Measurements from ENCODE around the gene NOTCH1.

NOTCH1 gene

GRCh38 chr9:136497916-136498695 lies 47.7 kb downstream of the NOTCH1 start:
- no peak for DNase-seq

- DNase-seq, result no peak
Measured at GRCh38 chr9:136496801-136497620, 48.8 kb downstream of the NOTCH1 start.

GRCh38 chr9:136496181-136496580 lies 49.7 kb downstream of the NOTCH1 start:
- no peak for DNase-seq

- no peak for DNase-seq
Measured at GRCh38 chr9:136495238-136495800, 50.5 kb downstream of the NOTCH1 start.

GRCh38 chr9:136494531-136495215 lies 51.2 kb downstream of the NOTCH1 start:
- DNase-seq, result no peak

- no peak for DNase-seq
Measured at GRCh38 chr9:136494012-136494411, 51.8 kb downstream of the NOTCH1 start.

- no peak for DNase-seq
Measured at GRCh38 chr9:136493567-136493971, 52.3 kb downstream of the NOTCH1 start.

- DNase-seq, result no peak
Measured at GRCh38 chr9:136492978-136493522, 52.8 kb downstream of the NOTCH1 start.

GRCh38 chr9:136489731-136490130 lies 56.1 kb downstream of the NOTCH1 start:
- DNase-seq, result no peak

GRCh38 chr9:136488247-136489214 lies 57.3 kb downstream of the NOTCH1 start:
- peak; percentile 40 for DNase-seq

- DNase-seq, result no peak
Measured at GRCh38 chr9:136487672-136488071, 58.2 kb downstream of the NOTCH1 start.

GRCh38 chr9:136486823-136487620 lies 58.8 kb downstream of the NOTCH1 start:
- no peak for DNase-seq

GRCh38 chr9:136486131-136486530 lies 59.7 kb downstream of the NOTCH1 start:
- DNase-seq, result no peak

GRCh38 chr9:136485049-136486045 lies 60.5 kb downstream of the NOTCH1 start:
- peak; percentile 69 for DNase-seq

- DNase-seq, result no peak
Measured at GRCh38 chr9:136484153-136485048, 61.4 kb downstream of the NOTCH1 start.

- DNase-seq, result peak; percentile 87
Measured at GRCh38 chr9:136483589-136484152, 62.2 kb downstream of the NOTCH1 start.

- peak; percentile 100 for DNase-seq
Measured at GRCh38 chr9:136482793-136483588, 62.9 kb downstream of the NOTCH1 start, which contains the start of gene SEC16A. Gene SEC16A (minus strand): TSS chr9:136483040. CDS start chr9:136477615, 5,425 bp downstream.

Data from NCI-H1436 (cell line).